GM19468 (cell line): Measurements from ENCODE around the gene KRTAP10-5.
"Not testable (repeated sequence)": the region's sequence is repeated elsewhere in the genome, so short reads cannot be mapped to it uniquely, and the experiment has no call there.

Source experiments
- ATAC-seq: cut with Tn5 transposase; IDR thresholded peaks from one replicate; pipeline ENCODE4 v1.9.1; 2021; ENCODE audit warnings: mild to moderate bottlenecking, moderate library complexity, moderate number of reproducible peaks; ENCODE audit not compliant: unreplicated experiment; ENCODE audit errors: extremely low read depth

The KRTAP10-5 gene

DNA sequence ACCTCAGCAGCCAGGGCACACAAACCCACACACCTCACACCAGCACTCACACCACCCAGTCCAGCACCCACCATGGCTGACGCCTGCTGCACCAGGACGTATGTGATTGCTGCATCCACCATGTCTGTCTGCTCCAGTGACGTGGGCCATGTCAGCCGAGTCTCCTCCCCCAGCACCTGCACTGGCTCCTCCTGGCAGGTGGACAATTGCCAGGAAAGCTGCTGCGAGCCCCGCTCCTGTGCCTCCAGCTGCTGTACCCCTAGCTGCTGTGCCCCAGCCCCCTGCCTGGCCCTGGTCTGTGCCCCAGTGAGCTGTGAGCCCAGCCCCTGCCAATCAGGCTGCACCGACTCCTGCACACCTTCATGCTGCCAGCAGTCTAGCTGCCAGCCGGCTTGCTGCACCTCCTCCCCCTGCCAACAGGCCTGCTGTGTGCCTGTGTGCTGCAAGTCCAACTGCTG lies 31.7 kb upstream of the KRTAP10-5 start, which contains the start of gene KRTAP10-8:
KRTAP10-8 (plus strand) TSS at position 51 of the 458 bp plus-strand sequence; CDS start at position 73, 22 bp downstream.
- ATAC-seq = no peak

DNA sequence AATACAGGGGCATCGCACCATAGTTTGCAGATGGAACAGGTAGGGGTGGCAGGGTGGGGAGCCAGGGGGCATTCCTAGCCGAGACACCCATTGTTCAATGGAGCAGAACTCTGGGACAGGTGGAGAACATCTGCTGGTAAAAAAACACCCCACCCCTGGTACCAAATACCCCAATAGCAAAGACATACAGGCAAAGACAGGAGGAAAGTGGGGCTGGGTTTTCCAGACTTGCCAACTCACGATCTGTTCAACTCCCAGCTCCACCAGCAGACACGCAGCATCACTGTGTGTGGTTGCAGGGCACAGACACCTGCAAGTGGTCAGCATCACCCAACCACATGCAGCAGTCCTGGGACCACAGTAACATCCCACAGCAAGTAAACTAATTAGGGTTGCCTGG lies 31.1 kb upstream of the KRTAP10-5 start:
- ATAC-seq = no peak

DNA sequence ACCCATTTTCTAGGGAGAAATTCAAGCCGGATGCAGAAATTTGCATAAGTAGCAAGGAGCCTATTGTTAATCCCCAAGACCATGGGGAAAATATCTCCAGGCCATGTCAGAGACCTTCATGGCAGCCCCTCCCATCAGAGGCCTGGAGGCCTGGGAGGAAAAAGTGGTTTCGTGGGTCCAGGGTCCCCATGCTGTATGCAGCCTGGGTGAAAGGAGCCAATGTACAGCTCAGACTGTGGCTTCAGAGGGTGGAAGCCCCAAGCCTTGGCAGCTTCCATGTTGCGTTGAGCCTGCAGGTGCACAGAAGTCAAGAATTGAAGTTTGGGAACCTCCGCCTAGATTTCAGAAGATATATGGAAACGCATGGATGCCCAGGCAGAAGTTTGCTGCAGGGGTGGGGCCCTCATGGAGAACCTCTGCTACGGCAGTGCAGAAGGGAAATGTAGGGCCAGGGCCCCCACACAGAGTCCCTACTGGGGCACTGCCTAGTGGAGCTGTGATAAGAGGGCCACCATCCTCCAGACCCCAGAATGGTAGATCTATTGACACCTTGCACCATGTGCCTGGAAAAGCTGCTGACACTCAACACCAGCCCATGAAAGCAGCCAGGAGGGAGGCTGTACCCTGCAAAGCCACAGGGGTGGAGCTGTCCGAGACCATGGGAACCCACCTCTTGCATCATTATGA lies 29.9 kb upstream of the KRTAP10-5 start:
- ATAC-seq = not testable (repeated sequence)

DNA sequence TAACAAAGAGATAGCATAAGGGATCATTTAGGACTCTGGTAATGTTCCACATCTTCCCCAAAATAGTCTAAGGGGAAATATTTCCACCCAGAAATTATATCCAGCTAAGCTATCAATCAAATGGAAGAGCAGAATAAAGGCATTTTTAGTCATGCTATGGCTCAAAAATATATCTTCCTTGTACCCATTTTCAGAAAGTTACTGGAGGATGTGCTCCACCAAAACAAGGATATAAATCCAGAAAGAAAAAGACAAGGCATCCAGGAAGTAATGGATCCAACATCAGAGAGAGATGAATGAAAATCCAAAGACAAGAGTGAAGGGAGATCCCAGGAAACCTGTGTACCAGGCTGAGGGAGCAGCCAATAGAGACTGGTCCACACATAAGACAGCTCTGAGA lies 28.8 kb upstream of the KRTAP10-5 start:
- ATAC-seq = no peak

- no peak for ATAC-seq
Measured at GRCh38 chr21:44606495-44606894, 26.1 kb upstream of the KRTAP10-5 start.

GRCh38 chr21:44603911-44604310 lies 23.5 kb upstream of the KRTAP10-5 start:
- no peak for ATAC-seq

GRCh38 chr21:44603109-44603875 lies 22.9 kb upstream of the KRTAP10-5 start:
- ATAC-seq = no peak

DNA sequence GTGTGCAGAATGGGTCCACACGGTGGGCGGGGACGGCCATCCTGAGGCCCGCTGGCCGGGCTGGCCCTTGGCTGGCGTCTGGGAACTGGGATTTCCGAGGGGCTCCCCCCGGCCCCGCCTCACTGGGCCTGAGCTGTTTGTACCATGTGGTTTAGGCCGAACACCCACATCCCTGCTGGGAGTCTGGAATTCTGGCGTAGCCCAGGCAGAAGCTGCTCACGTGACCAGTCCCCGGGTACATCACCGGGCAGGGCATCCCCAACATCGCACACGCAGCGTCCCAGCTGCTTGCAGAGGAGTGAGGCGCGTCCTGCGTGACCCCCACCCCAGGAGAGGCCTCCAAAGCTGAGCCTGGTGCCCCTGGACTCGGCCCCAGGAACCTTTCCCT lies 22.1 kb upstream of the KRTAP10-5 start:
- ATAC-seq = no peak

DNA sequence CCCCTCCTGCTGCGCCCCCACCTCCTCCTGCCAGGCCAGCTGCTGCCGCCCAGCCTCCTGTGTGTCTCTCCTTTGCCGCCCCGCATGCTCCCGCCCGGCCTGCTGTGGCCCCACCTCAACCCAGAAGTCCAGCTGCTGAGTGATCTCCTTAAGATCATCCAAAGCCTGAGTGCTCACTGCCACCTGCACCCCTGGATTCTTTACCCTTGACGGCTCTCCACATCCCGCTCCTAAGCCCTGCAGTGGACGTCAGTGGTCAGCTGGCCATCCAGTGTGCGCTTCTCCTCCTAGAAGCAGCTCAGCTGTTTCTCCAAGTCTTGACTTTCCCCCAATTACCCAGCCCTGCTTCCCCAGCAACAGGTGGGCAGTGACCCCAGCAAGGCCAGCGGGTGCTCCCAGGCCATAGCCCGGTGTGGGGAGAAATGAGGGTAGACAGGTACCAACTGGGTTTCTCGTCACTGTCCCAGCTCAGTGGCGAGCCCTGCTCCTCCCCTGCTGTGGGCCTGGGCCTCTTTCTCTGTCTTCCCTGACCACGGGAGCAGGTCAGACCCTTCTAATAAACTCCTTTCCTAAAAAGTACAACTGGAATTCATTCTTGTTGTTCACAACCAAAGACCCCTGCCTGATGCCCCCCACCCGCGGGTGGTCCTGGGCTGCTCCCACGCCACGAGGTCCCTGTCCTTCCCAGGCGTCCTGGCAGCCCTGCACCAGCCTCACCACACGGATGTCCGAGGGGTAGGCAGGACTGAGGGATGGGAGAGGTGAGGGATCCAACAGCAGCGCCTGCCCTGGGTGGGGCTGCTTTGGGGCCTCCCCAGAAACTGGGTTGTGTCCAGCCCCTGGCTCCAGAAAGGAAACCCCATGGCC lies 21.4 kb upstream of the KRTAP10-5 start:
- ATAC-seq = no peak

- ATAC-seq = not testable (repeated sequence)
Measured at GRCh38 chr21:44601091-44601490, 20.7 kb upstream of the KRTAP10-5 start.

DNA sequence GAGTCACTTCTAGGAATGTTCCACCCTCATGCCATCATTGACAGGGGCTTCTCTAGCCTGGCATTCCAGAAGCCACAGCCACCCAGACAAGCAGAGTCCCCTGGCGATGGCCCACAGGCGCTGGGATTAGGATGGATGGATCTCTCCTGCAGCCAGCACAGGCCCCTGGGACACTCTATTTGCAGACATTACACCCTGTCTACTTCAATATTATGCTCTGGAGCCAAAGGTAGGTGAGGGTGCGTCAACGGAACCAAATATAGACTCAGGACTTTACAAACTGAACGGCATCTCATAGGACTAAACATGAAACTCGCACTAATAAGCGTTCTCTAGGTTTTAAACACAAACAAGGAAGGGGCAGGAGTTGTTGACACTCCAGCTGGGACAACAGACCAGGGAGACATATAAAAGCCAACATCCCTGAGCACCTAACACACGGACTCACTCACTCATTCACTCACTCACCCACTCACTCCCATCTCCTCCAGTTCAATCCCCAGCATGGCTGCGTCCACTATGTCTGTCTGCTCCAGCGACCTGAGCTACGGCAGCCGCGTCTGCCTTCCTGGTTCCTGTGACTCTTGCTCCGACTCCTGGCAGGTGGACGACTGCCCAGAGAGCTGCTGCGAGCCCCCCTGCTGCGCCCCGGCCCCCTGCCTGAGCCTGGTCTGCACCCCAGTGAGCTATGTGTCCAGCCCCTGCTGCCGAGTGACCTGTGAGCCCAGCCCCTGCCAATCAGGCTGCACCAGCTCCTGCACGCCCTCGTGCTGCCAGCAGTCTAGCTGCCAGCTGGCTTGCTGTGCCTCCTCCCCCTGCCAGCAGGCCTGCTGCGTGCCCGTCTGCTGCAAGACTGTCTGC lies 19.9 kb upstream of the KRTAP10-5 start, which contains the start of gene KRTAP10-7:
KRTAP10-7 (plus strand) TSS at position 480 of the 861 bp plus-strand sequence; CDS start at position 505, 25 bp downstream.
- ATAC-seq = not testable (repeated sequence)

DNA sequence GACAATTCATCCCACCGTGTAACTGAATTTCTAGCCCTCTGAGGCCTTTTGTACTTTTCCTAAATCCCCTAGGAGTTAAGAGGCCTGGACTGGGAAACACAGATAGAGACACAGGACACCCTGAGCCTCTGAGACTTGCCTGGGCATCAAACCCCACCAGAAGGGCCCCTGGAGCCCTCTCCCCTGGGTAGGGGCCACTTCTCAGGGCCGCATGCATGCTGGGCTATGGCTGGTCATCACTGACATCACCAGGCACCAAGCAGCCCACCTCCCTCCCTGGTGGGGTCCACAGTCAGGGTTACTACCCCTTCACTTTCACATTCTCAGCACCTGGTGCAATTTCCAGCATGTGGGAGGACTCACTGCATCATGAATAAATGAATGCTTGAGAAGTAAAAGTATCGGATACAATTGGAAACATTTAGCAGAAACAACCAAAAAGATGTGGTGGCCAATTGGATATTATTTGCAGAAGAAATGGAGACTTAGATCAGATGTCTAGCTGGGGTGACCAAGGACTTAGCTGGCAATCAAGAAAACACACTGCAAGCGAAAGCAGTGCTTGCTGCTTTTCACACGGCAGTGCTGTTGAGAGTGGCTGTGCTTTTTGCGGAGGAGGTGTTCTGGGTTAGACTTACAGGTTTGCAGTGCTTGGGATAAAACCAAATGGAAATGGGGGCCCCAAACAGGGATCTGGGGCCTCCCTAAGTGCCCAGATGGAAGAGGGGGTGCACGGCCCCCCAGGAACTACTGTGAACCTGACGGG lies 19.0 kb upstream of the KRTAP10-5 start:
- no peak for ATAC-seq

DNA sequence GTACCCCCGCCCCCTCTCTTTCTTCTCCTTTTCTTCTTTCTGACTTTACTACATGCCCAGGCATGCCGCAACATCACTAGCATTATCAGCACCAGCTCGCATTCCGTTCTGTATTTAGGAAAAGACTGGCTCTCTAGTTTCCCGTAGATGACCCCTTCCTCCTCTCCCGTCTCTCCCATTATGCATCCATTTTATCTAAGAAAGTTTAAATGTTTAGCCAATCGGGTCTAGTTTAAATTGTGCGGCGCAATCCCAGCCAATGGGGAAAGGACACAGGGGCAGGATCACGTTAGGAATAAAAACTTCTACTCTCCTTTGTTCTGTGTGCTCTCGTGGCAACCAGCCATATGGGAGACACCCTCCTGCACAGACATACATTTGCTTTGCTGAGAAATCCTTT lies 17.7 kb upstream of the KRTAP10-5 start:
- no peak for ATAC-seq

- ATAC-seq = no peak
Measured at GRCh38 chr21:44596068-44596725, 15.8 kb upstream of the KRTAP10-5 start.

- ATAC-seq = no peak
Measured at GRCh38 chr21:44595524-44595923, 15.1 kb upstream of the KRTAP10-5 start.

- ATAC-seq = no peak
Measured at GRCh38 chr21:44594406-44594916, 14.1 kb upstream of the KRTAP10-5 start.

GRCh38 chr21:44593598-44594405 lies 13.4 kb upstream of the KRTAP10-5 start:
- ATAC-seq = no peak
